Esophagus muscularis mucosa (tissue), 4 donors: ENCODE data around the gene ABTB1. TPM values are rescaled to one million over a fixed set of nuclear protein-coding genes. Genes with fewer than 3 reads are reported as not detected.

Source experiments
- DNase-seq: peaks from one replicate; pipeline ENCODE4 v3.0.0-alpha.2; 2017; ENCODE audit errors: extremely low spot score
- H3K27ac ChIP-seq, 4 donors: fragments of 200-600 bp; sonication (generic); replicated peaks in 1 of 4; 1 replicate in 3 of 4; 2 replicates in 1 of 4; pipeline ENCODE4 v1.5.1; 2016 to 2019; ENCODE audit warnings: mild to moderate bottlenecking in 1 of 4
- H3K27me3 ChIP-seq, 4 donors: fragments of 200-600 bp; sonication (generic); one replicate each; pipeline versions ENCODE4 v1.5.1 to v1.6.0; 2016 to 2019
- H3K36me3 ChIP-seq, 4 donors: fragments of 200-600 bp; sonication (generic); one replicate each; pipeline ENCODE4 v1.5.1; 2016 to 2019
- H3K4me1 ChIP-seq, 4 donors: fragments of 200-600 bp; sonication (generic); one replicate each; pipeline ENCODE4 v1.5.1; 2016 to 2019
- H3K4me3 ChIP-seq, 4 donors: fragments of 200-600 bp; sonication (generic); 1 replicate in 2 of 4; 2 replicates in 2 of 4; pipeline ENCODE4 v1.5.1; 2016 to 2019; ENCODE audit warnings: mild to moderate bottlenecking in 4 of 4, moderate library complexity in 1 of 4
- H3K9me3 ChIP-seq, 4 donors: fragments of 200-600 bp; sonication (generic); 1 replicate in 3 of 4; 2 replicates in 1 of 4; pipeline ENCODE4 v1.5.1; 2016 to 2019
- EP300 ChIP-seq: sonication (generic); formaldehyde crosslinking; IDR thresholded peaks from one replicate; pipeline ENCODE4 v1.6.1; 2017; ENCODE audit warnings: antibody characterized with exemption
- POLR2A ChIP-seq: fragments of 450-650 bp; IDR thresholded peaks from one replicate; pipeline ENCODE4 v1.6.1; 2017; ENCODE audit warnings: antibody characterized with exemption, moderate library complexity, mild to moderate bottlenecking, low read depth
- POLR2AphosphoS5 ChIP-seq, 2 donors: sonication (generic); formaldehyde crosslinking; IDR thresholded peaks; one replicate each; pipeline ENCODE4 v1.6.1; 2017; ENCODE audit warnings: antibody characterized with exemption in 2 of 2
- WGBS: methylation state at CpG from one replicate; pipeline ENCODE4 v1.1.5; 2018; 5-methylcytosine and 5-hydroxymethylcytosine counted together
- intact Hi-C: fragments of 100-400 bp; cut with DNase I; formaldehyde crosslinking; loops from one replicate; pipeline ENCODE4 v1.15.1; 2023
- total RNA-seq, 4 donors: library from RNA; depleted of rRNA; stranded (reverse); fragments of >200 nt; gene quantifications; one replicate each; pipeline versions ENCODE4 v1.1.0 to v1.2.1, GENCODE V29; 2016
- TF ChIP-seq, protein P1 (sequence below), 3 experiments: fragments of 200-600 bp in 2 of 3; fragments of 450-650 bp in 1 of 3; sonication (generic) in 2 of 3; IDR thresholded peaks; one replicate each; pipeline ENCODE4 v1.5.1; 2017 to 2019; ENCODE audit warnings: antibody characterized with exemption in 3 of 3, mild to moderate bottlenecking in 2 of 3, moderate library complexity in 1 of 3

Gene ABTB1
- total RNA-seq, 4 donors from 2014 or later: 21.7 to 44.4 (median 40.6) TPM

DNA sequence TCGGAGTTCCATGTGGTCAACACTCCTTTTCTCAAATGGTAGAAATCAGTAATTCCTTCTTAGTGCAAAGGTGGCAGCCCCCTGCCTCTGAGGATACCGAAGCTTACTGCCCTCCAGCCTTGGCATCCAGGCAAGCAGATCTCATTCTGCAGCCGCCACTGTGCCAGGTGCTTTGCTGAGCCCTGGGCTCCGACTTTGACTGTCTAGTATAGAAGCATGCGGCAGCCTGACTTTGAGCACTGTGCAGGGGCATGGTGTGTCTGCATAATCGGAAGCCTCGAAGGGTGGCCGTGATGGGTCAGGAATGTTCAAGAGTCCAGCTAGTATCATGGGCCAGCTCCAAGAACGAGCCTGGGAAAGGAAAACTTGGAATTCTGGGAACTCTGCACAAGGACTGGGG, 39.7 kb downstream of the ABTB1 start:
- TF ChIP-seq, protein P1, sequence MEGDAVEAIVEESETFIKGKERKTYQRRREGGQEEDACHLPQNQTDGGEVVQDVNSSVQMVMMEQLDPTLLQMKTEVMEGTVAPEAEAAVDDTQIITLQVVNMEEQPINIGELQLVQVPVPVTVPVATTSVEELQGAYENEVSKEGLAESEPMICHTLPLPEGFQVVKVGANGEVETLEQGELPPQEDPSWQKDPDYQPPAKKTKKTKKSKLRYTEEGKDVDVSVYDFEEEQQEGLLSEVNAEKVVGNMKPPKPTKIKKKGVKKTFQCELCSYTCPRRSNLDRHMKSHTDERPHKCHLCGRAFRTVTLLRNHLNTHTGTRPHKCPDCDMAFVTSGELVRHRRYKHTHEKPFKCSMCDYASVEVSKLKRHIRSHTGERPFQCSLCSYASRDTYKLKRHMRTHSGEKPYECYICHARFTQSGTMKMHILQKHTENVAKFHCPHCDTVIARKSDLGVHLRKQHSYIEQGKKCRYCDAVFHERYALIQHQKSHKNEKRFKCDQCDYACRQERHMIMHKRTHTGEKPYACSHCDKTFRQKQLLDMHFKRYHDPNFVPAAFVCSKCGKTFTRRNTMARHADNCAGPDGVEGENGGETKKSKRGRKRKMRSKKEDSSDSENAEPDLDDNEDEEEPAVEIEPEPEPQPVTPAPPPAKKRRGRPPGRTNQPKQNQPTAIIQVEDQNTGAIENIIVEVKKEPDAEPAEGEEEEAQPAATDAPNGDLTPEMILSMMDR (IDR thresholded peaks at IDR 0.05): no peak
- TF ChIP-seq POLR2AphosphoS5 (IDR thresholded peaks at IDR 0.05): no peak
- TF ChIP-seq EP300: no peak
- no peak for TF ChIP-seq POLR2A
- intact Hi-C loops: no loop called here
- no peaks in the 10 kb centered on the region for H3K9me3 ChIP-seq
- no peaks in the 10 kb centered on the region for H3K27me3 ChIP-seq
- no peak overlapping the region for H3K4me3 ChIP-seq
- H3K27ac ChIP-seq: peak overlapping the region; percentile 42 to 68 (median 48)
- H3K36me3 ChIP-seq: peaks cover 0 to 30% (median 12%) of the 10 kb centered on the region in 4 donors
- 71% methylated on average over 9 of the region's 9 CpGs for WGBS
- DNase-seq: no peak
- peaks cover 58 to 86% (median 78%) of the 10 kb centered on the region in 4 donors for H3K4me1 ChIP-seq

DNA sequence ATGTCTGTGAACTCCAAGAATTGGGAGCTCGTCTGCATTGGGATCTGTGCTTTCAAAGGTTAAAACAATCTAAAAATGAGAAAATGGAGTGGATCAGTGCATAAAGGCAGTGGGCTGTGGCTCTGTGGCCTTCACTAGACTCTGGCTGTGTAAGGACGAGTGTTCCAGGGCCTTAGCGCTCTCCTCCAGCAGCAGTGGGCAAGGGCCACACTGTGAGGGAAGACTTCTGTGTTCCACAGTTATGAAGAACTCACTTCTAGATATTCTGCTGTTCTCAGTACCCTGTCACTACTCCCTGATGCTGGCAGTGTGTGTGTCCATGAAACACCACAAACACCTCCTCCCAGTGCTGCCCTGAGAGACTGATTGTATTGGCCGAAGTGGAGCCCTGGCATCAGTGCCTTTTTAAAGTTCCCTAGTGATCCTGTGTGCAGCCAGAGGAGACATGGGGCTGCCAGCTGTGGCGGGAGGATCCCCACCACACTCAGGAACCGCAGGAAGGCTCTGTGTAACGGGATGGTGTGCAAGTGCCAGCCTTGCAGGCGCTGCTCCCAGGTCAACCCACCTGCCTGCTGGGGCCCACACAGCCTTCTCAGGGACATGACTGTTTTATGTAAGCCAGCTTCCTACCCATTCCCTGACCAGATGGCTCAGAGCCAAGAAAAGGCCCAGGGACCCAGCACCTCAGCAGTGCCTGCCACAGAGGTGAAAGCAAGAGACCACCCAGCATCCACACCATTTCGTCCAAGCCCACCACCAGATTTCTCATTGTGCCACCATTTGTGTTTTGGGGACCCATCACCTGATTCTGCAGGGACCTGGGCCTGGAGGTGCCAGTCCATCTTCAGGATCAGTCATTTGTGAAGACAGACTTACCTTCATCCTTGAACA, 40.4 kb downstream of the ABTB1 start:
- H3K27ac ChIP-seq: peak overlapping the region; percentile 42 to 68 (median 48)
- 75% methylated on average over 9 of the region's 9 CpGs for WGBS

DNA sequence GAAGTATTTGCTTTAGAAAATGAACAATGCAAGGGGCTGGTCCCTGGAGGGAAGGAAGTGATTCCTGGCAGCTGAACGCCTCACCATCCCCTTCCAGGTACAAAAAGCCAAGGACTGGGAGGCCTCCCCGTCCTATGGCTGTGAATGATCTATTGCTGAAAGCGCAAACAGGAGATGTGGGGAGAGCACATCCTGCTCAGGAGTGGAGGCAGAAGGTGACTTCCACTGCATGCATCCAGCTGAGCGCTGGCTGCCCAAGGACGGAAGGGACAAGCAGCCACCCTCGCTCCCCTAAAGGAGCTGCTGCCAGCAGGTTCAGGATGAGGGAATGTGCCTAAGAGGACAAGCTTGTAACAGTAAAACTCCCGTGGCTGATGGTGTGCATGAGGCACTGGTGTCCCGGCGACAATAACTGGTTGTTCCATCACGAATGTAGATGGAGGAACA, 41.4 kb downstream of the ABTB1 start:
- DNase-seq: no peak
- TF ChIP-seq, protein P1 (IDR thresholded peaks at IDR 0.05): no peak
- TF ChIP-seq POLR2AphosphoS5 (IDR thresholded peaks at IDR 0.05) (peak in 1 of 2 donors; percentile 7), POLR2A (no peak), EP300 (no peak)
- Histone ChIP-seq H3K4me3 (no peak overlapping the region), H3K9me3 (no peaks in the 10 kb centered on the region), H3K36me3 (peaks cover 0 to 40% (median 17%) of the 10 kb centered on the region in 4 donors), H3K4me1 (peaks cover 48 to 84% (median 75%) of the 10 kb centered on the region in 4 donors), H3K27me3 (no peaks in the 10 kb centered on the region), H3K27ac (peak overlapping the region in 3 of 4 donors; percentile 12 to 68 (median 42))
- WGBS: 75% methylated on average over 10 of the region's 10 CpGs
- intact Hi-C loops: no loop called here

More for the DNA sequence above, 40.4 kb downstream of the ABTB1 start:
- DNase-seq: no peak
- intact Hi-C loops: no loop called here
- H3K27me3 ChIP-seq: no peaks in the 10 kb centered on the region
- no peak overlapping the region for H3K4me3 ChIP-seq
- TF ChIP-seq EP300: no peak
- no peak for TF ChIP-seq POLR2AphosphoS5 (IDR thresholded peaks at IDR 0.05)
- no peak for TF ChIP-seq POLR2A
- TF ChIP-seq, protein P1 (IDR thresholded peaks at IDR 0.05): no peak
- no peaks in the 10 kb centered on the region for H3K9me3 ChIP-seq
- H3K36me3 ChIP-seq: peaks cover 0 to 30% (median 12%) of the 10 kb centered on the region in 4 donors
- H3K4me1 ChIP-seq: peaks cover 53 to 86% (median 78%) of the 10 kb centered on the region in 4 donors

DNA sequence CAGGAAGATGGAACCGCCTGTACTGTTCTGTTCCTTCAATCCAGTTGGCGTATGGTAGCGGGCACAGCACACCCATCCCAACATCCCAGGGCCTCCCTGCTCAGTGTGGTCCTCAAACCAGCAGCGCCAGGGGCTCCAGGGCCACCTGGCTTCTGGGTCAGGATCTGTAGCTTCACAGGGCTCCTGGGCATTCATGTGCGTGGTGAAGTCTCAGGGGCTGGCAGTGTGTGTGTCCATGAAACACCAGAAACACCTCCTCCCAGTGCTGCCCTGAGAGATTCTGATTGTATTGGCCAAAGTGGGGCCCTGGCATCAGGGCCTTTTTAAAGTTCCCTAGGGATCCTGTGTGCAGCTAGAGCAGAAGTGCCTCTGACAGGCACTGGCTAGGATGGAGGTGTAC, 42.1 kb downstream of the ABTB1 start:
- DNase-seq: no peak
- Histone ChIP-seq H3K9me3 (no peaks in the 10 kb centered on the region), H3K27ac (peak overlapping the region in 3 of 4 donors; percentile 3 to 68 (median 16)), H3K4me3 (no peak overlapping the region), H3K36me3 (peaks cover 0 to 47% (median 21%) of the 10 kb centered on the region in 4 donors), H3K4me1 (peaks cover 44 to 77% (median 69%) of the 10 kb centered on the region in 4 donors), H3K27me3 (no peaks in the 10 kb centered on the region)
- TF ChIP-seq, protein P1 (IDR thresholded peaks at IDR 0.05): no peak
- no peak for TF ChIP-seq POLR2A
- no peak for TF ChIP-seq EP300
- TF ChIP-seq POLR2AphosphoS5 (IDR thresholded peaks at IDR 0.05): no peak
- intact Hi-C loops: no loop called here
- 81% methylated on average over 3 of the region's 5 CpGs for WGBS
